ENCODE measurements around the gene NECAB2. TPM values are rescaled to one million over a fixed set of nuclear protein-coding genes. Genes with fewer than 3 reads are reported as not detected.

NECAB2 gene
- total and polyA plus RNA-seq, 7 donors: 0.34 to 3.1 (median 1.8) TPM; not detected in 4

DNA sequence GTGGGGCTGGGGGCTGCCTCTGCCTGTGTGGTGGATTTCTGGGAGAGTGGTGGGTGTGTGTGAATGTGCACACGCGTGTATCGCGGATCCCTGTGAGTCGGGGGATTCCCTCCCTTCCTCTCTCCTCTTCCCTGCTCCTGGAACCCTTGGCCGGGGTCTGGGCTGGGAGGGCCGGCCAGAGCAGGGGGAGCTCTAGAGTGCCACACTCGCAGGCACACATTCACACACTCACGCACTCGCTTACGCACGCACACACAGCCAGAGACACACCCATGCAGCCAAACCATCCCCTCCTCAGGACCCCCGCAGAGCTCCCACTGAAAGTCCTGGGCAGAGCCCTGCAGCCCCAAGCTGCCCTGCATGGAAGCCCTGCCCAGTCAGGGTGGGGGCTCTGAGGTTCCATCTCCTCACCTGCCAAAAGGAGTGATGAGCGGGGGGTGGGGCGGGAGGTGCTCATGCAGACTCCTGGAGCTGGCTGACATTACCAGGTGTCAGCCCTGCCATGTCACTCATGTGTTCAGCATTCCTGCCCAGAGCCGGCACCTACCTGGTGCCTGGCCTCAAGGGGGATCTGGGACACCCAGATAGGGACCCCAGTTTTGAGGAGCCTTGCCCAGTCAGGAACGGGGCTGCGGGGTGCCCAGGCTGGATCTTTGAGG lies 1.9 kb downstream of the NECAB2 start:
- DNase-seq: no peak
- 48 to 58% methylated on average over 18 of the region's 18 CpGs for WGBS, 2 donors
- intact Hi-C loops (cut with DNase I): loop anchor here (5.0 kb wide), 1 partner anchor 222 kb away; the partner anchor contains the start of gene ADAD2

DNA sequence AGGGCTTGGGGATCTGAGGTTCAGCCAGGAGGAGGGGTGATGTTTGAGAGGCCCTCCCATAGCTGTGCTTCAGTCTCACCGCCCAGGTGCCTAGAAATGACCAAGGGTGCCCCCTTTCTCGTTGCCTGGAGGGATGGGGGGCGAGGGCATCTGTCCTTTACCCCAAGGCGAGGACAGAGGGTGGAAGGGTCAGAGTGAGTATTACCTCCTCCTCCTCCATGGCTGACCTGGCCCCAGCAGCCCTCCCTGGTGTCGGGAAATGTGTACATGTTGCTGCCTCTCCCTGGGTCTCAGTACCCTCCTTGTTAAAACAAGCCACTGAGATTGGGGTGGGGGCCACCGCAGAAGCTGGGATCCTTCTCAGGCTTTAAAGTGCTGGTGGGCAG lies 2.4 kb downstream of the NECAB2 start:
- H3K9me3 ChIP-seq: no peaks in the 10 kb centered on the region
- H3K4me3 ChIP-seq: no peak overlapping the region
- H3K4me1 ChIP-seq: peaks cover 0 to 10% (median 4%) of the 10 kb centered on the region in 4 donors
- TF ChIP-seq POLR2A (IDR thresholded peaks at IDR 0.05): no peak
- TF ChIP-seq EP300 (IDR thresholded peaks at IDR 0.05): no peak
- TF ChIP-seq, protein P1, sequence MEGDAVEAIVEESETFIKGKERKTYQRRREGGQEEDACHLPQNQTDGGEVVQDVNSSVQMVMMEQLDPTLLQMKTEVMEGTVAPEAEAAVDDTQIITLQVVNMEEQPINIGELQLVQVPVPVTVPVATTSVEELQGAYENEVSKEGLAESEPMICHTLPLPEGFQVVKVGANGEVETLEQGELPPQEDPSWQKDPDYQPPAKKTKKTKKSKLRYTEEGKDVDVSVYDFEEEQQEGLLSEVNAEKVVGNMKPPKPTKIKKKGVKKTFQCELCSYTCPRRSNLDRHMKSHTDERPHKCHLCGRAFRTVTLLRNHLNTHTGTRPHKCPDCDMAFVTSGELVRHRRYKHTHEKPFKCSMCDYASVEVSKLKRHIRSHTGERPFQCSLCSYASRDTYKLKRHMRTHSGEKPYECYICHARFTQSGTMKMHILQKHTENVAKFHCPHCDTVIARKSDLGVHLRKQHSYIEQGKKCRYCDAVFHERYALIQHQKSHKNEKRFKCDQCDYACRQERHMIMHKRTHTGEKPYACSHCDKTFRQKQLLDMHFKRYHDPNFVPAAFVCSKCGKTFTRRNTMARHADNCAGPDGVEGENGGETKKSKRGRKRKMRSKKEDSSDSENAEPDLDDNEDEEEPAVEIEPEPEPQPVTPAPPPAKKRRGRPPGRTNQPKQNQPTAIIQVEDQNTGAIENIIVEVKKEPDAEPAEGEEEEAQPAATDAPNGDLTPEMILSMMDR (IDR thresholded peaks at IDR 0.05): no peak
- intact Hi-C loops (cut with DNase I): no loop called here
- peaks cover 8 to 18% (median 13%) of the 10 kb centered on the region in 3 donors for H3K27me3 ChIP-seq
- H3K36me3 ChIP-seq: peaks cover 0 to 7% (median 0%) of the 10 kb centered on the region in 4 donors
- H3K27ac ChIP-seq: no peak overlapping the region
- no peak for DNase-seq
- 76 to 80% methylated on average over 6 of the region's 6 CpGs for WGBS, 2 donors

More for the DNA sequence above, 1.9 kb downstream of the NECAB2 start:
- Histone ChIP-seq H3K4me1 (peaks cover 0 to 10% (median 4%) of the 10 kb centered on the region in 4 donors), H3K36me3 (peaks cover 0 to 12% (median 0%) of the 10 kb centered on the region in 4 donors), H3K4me3 (no peak overlapping the region), H3K9me3 (no peaks in the 10 kb centered on the region), H3K27me3 (peaks cover 8 to 18% (median 13%) of the 10 kb centered on the region in 3 donors), H3K27ac (no peak overlapping the region)
- no peak for TF ChIP-seq POLR2A (IDR thresholded peaks at IDR 0.05)
- TF ChIP-seq, protein P1 (IDR thresholded peaks at IDR 0.05): no peak
- TF ChIP-seq POLR2AphosphoS5 (IDR thresholded peaks at IDR 0.05): no peak
- TF ChIP-seq EP300 (IDR thresholded peaks at IDR 0.05): no peak

DNA sequence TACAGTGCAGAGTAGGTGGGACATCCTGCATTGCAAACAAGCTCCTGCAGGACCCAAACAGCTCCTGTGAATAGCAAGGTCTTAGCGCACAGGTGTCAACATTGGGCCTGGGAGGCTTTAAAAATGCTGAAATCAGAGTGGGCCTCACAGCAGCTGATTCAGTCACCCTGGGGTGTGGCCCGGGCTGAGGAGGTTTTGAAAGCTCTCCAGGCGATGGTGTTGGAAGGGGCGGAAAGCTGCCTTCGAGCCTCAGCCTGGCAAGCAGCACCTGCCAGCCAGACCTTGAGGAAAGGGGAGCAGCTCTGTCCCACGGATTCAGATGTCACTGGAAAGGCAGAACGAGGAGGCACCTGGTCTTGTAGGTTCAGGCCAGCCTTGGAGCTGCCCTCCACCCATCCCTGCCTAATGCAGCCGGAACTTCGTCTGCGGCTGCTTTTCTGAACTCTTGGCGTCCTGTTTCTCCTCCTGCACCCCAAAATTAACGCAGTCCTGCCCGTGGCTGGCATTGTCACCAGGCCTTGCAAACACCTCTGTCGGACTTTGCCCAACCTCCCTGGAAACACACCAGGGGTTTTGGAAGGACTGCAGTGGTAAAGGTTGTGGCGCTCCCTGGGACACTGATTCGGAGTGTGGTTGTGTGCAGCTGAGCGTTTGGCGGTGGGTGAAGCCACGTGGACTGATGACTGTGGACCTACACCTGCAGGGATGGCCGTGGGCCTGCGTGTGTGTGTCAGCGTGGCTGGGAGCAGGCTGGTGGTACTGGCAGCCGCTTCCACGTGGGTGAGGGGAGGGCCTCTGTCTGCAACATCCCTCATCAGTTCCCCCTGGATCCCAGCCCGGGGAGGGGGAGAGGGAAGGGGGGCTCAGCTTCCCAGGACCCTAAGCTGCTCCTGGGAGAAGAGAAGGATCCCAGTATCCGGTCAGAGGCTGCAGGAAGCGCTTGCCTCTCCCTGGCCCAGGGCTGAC lies 3.4 kb downstream of the NECAB2 start:
- Histone ChIP-seq H3K27ac (no peak overlapping the region), H3K9me3 (no peaks in the 10 kb centered on the region), H3K4me3 (no peak overlapping the region), H3K4me1 (peaks cover 0 to 10% (median 4%) of the 10 kb centered on the region in 4 donors), H3K36me3 (no peaks in the 10 kb centered on the region), H3K27me3 (peaks cover 8 to 18% (median 13%) of the 10 kb centered on the region in 3 donors)
- TF ChIP-seq EP300 (IDR thresholded peaks at IDR 0.05) (no peak), POLR2AphosphoS5 (IDR thresholded peaks at IDR 0.05) (no peak), POLR2A (IDR thresholded peaks at IDR 0.05) (no peak)
- TF ChIP-seq, protein P1 (IDR thresholded peaks at IDR 0.05): no peak
- no peak for DNase-seq
- WGBS, 2 donors: 40 to 71% methylated on average over 27 of the region's 27 CpGs
- intact Hi-C loops (cut with DNase I): no loop called here

DNA sequence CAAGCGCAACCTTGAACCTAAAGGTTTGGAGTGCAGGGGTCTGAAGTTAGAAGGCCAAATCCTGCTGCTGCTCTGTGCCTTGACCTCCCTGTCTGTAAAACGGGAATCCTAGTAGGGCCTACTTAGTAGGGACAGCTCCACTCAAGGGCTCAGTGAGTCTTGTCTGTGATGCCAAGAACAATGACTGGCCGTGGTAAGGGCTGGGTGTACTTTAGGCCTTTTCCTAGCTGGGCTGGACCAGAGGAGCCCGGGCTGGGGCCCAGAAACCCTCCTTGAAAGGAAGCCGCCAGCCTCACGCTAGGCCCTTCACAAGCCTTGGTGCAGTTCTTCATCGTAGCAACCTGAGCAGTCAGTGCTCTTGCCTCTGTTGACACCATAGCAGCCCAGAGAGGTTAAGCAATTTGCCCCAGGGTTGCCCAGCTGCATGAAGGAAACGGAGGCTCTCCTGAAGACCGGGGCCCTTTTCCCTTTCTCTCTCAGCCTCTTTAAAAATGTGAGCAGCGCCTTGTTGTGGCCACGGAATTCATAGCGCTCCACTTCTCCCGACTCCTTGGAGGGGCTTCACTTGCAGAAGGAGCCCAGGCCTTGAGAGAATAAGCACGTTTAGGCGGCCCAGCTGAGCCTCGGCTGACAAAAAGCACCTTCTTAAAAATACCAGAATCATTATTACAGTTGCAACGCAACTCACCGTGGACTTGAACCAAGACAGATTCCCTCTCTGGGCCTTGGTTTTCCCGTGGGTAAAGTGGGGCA lies 4.4 kb downstream of the NECAB2 start:
- no peak for TF ChIP-seq POLR2A (IDR thresholded peaks at IDR 0.05)
- TF ChIP-seq POLR2AphosphoS5 (IDR thresholded peaks at IDR 0.05): no peak
- TF ChIP-seq, protein P1 (IDR thresholded peaks at IDR 0.05): no peak
- TF ChIP-seq EP300 (IDR thresholded peaks at IDR 0.05): no peak
- Histone ChIP-seq H3K4me1 (peaks cover 0 to 10% (median 4%) of the 10 kb centered on the region in 4 donors), H3K27me3 (peaks cover 8 to 18% (median 13%) of the 10 kb centered on the region in 3 donors), H3K4me3 (no peak overlapping the region), H3K27ac (no peak overlapping the region), H3K36me3 (no peaks in the 10 kb centered on the region), H3K9me3 (no peaks in the 10 kb centered on the region)
- intact Hi-C loops (cut with DNase I): no loop called here
- WGBS, 2 donors: 83 to 87% methylated on average over 19 of the region's 19 CpGs
- DNase-seq: no peak
